ENCODE data around the gene TPRN.
A peak's percentile ranks its signal among the peaks of the same experiment; 100 is the strongest.

Gene TPRN

GRCh38 chr9:137223078-137223970 is 22.8 kb upstream of the TPRN start:
- peak; percentile 88 for DNase-seq

- DNase-seq = no peak
Observed at GRCh38 chr9:137222190-137223077, 21.9 kb upstream of the TPRN start, which contains the start of gene RNF208. TSS of gene RNF208 (minus strand) at chr9:137222240. CDS start at chr9:137221212, 1,028 bp downstream.

- DNase-seq = no peak
Observed at GRCh38 chr9:137221506-137222111, 21.1 kb upstream of the TPRN start.

- no peak for DNase-seq
Observed at GRCh38 chr9:137221095-137221505, 20.6 kb upstream of the TPRN start.

- DNase-seq = no peak
Observed at GRCh38 chr9:137220317-137221094, 20.0 kb upstream of the TPRN start.

GRCh38 chr9:137219757-137220316 is 19.3 kb upstream of the TPRN start:
- no peak for DNase-seq

- DNase-seq = no peak
Observed at GRCh38 chr9:137218754-137219271, 18.3 kb upstream of the TPRN start.

GRCh38 chr9:137218212-137218753 is 17.7 kb upstream of the TPRN start:
- DNase-seq = no peak

- DNase-seq = peak; percentile 77
Observed at GRCh38 chr9:137217276-137218211, 17.0 kb upstream of the TPRN start.

GRCh38 chr9:137216188-137216965 is 15.8 kb upstream of the TPRN start:
- DNase-seq = no peak

- no peak for DNase-seq
Observed at GRCh38 chr9:137215196-137215986, 14.8 kb upstream of the TPRN start.

- DNase-seq = no peak
Observed at GRCh38 chr9:137214620-137215019, 14.1 kb upstream of the TPRN start.

GRCh38 chr9:137213160-137214060 is 12.9 kb upstream of the TPRN start:
- DNase-seq = no peak

GRCh38 chr9:137212520-137212919 is 12.0 kb upstream of the TPRN start:
- DNase-seq = no peak

GRCh38 chr9:137211532-137211931 is 11.0 kb upstream of the TPRN start:
- DNase-seq = no peak

- DNase-seq = no peak
Observed at GRCh38 chr9:137206602-137207001, 6.1 kb upstream of the TPRN start.

All from NCI-H2227 treated with DMSO at 0.1 percent for 48 hours (cell line).